HEK293T (cell line): ENCODE data around the gene ADGRA3.
"Not testable (repeated sequence)": the region's sequence is repeated elsewhere in the genome, so short reads cannot be mapped to it uniquely, and the experiment has no call there.

ENCODE experiments used
- CTCF ChIA-PET: fragments of 350-600 bp; formaldehyde crosslinking; extraction: SDS; loops from one replicate; lab custom pipeline; 2021; ENCODE audit warnings: antibody characterized with exemption, inconsistent platforms; lab: Yijun Ruan, JAX
- POLR2A ChIA-PET: fragments of 350-600 bp; formaldehyde crosslinking; extraction: SDS; loops from one replicate; lab custom pipeline; 2020; ENCODE audit warnings: antibody characterized with exemption, inconsistent platforms; lab: Yijun Ruan, JAX
- DNase-seq: peaks from one replicate; pipeline ENCODE4 v3.0.0; 2012; ENCODE audit warnings: mixed read lengths; ENCODE audit errors: extremely low spot score
- ARNT ChIP-seq: fragments of 450-650 bp; IDR thresholded peaks from 2 replicates; pipeline ENCODE4 v1.6.1; 2017; ENCODE audit warnings: mild to moderate bottlenecking
- BHLHE40 ChIP-seq: fragments of 450-650 bp; IDR thresholded peaks from 2 replicates; pipeline ENCODE4 v1.6.1; 2016; ENCODE audit warnings: mild to moderate bottlenecking, moderate library complexity, borderline replicate concordance
- CTBP1 ChIP-seq: fragments of 450-650 bp; IDR thresholded peaks from 2 replicates; pipeline ENCODE4 v1.6.1; 2016; ENCODE audit warnings: borderline replicate concordance
- ELF4 ChIP-seq: fragments of 450-650 bp; IDR thresholded peaks from 2 replicates; pipeline ENCODE4 v1.6.1; 2017; ENCODE audit warnings: antibody characterized with exemption
- FOXA1 ChIP-seq: fragments of 450-650 bp; IDR thresholded peaks from 2 replicates; pipeline ENCODE4 v1.6.1; 2016; ENCODE audit warnings: mild to moderate bottlenecking
- FOXK2 ChIP-seq: fragments of 450-650 bp; IDR thresholded peaks from 2 replicates; pipeline ENCODE4 v1.6.1; 2016; ENCODE audit warnings: mild to moderate bottlenecking
- FOXM1 ChIP-seq: fragments of 450-650 bp; IDR thresholded peaks from 2 replicates; pipeline ENCODE4 v1.6.1; 2017; ENCODE audit warnings: mild to moderate bottlenecking, borderline replicate concordance
- HDGF ChIP-seq: fragments of 450-650 bp; IDR thresholded peaks from 2 replicates; pipeline ENCODE4 v1.6.1; 2017; ENCODE audit warnings: antibody characterized with exemption, borderline replicate concordance
- L3MBTL2 ChIP-seq: fragments of 450-650 bp; conservative IDR thresholded peaks from 2 replicates; pipeline ENCODE4 v1.6.1; 2016; ENCODE audit warnings: mild to moderate bottlenecking
- LEF1 ChIP-seq: fragments of 450-650 bp; IDR thresholded peaks from 2 replicates; pipeline ENCODE4 v1.6.1; 2017; ENCODE audit warnings: mild to moderate bottlenecking, borderline replicate concordance
- NFRKB ChIP-seq: fragments of 450-650 bp; IDR thresholded peaks from 2 replicates; pipeline ENCODE4 v1.6.1; 2016; ENCODE audit warnings: mild to moderate bottlenecking, moderate library complexity
- PKNOX1 ChIP-seq: fragments of 450-650 bp; IDR thresholded peaks from 2 replicates; pipeline ENCODE4 v1.6.1; 2016
- SP1 ChIP-seq: fragments of 450-650 bp; IDR thresholded peaks from 2 replicates; pipeline ENCODE4 v1.6.1; 2017
- SUZ12 ChIP-seq: fragments of 450-650 bp; IDR thresholded peaks from 2 replicates; pipeline ENCODE4 v1.6.1; 2016; ENCODE audit warnings: mild to moderate bottlenecking
- TARDBP ChIP-seq: fragments of 450-650 bp; IDR thresholded peaks from 2 replicates; pipeline ENCODE4 v1.6.1; 2016
- ZNF384 ChIP-seq: fragments of 450-650 bp; IDR thresholded peaks from 2 replicates; pipeline ENCODE4 v1.6.1; 2016

Gene ADGRA3

GRCh38 chr4:22389240-22389870 is 126.5 kb downstream of the ADGRA3 start:
- peak; percentile 30 for DNase-seq
- TF ChIP-seq FOXA1 (no peak), ZNF384 (peak; percentile 86)
- CTCF ChIA-PET = interaction anchor here (0.6 to 4.3 kb wide), 9 partner anchors 10 to 600 kb away, joined by 3 to 31 read pairs (median 4); partner anchors contain the start of genes GBA3 and KCNIP4
- POLR2A ChIA-PET = no interaction called here

GRCh38 chr4:22385611-22386011 is 130.3 kb downstream of the ADGRA3 start:
- CTCF ChIA-PET = no interaction called here

GRCh38 chr4:22384154-22384553 is 131.7 kb downstream of the ADGRA3 start:
- ChIA-PET POLR2A (no interaction called here), CTCF (no interaction called here)
- DNase-seq = no peak
- TF ChIP-seq PKNOX1 = no peak
- TF ChIP-seq SUZ12 = no peak
- TF ChIP-seq ELF4 = no peak
- TF ChIP-seq LEF1 = no peak
- no peak for TF ChIP-seq CTBP1
- TF ChIP-seq HDGF = no peak
- no peak for TF ChIP-seq NFRKB
- TF ChIP-seq FOXM1 = no peak
- TF ChIP-seq L3MBTL2 = no peak
- no peak for TF ChIP-seq BHLHE40
- no peak for TF ChIP-seq SP1
- TF ChIP-seq ARNT = no peak
- no peak for TF ChIP-seq ZNF384
- TF ChIP-seq FOXK2 = no peak
- TF ChIP-seq FOXA1 = no peak
- TF ChIP-seq TARDBP = no peak

More at GRCh38 chr4:22385611-22386011, 130.3 kb downstream of the ADGRA3 start:
- TF ChIP-seq FOXK2 = no peak
- no peak for TF ChIP-seq ELF4
- no peak for TF ChIP-seq NFRKB
- TF ChIP-seq FOXA1 = no peak
- TF ChIP-seq LEF1 = no peak
- no peak for TF ChIP-seq BHLHE40
- TF ChIP-seq TARDBP = no peak
- no peak for TF ChIP-seq HDGF
- no peak for TF ChIP-seq L3MBTL2
- TF ChIP-seq FOXM1 = no peak
- no peak for TF ChIP-seq ZNF384
- no peak for TF ChIP-seq PKNOX1
- no peak for TF ChIP-seq CTBP1
- no peak for TF ChIP-seq SUZ12
- TF ChIP-seq ARNT = no peak
- TF ChIP-seq SP1 = no peak
- POLR2A ChIA-PET = no interaction called here
- DNase-seq = no peak

- DNase-seq, CTCF ChIA-PET, POLR2A ChIA-PET: not testable (repeated sequence)
These were observed 133.7 kb downstream of the ADGRA3 start for GRCh38 chr4:22382216-22382615.

GRCh38 chr4:22372986-22373385 is 142.9 kb downstream of the ADGRA3 start:
- TF ChIP-seq L3MBTL2 = no peak
- no peak for TF ChIP-seq HDGF
- no peak for TF ChIP-seq BHLHE40
- TF ChIP-seq ELF4 = no peak
- no peak for TF ChIP-seq LEF1
- TF ChIP-seq SP1 = no peak
- TF ChIP-seq ZNF384 = no peak
- no peak for TF ChIP-seq CTBP1
- no peak for TF ChIP-seq FOXK2
- DNase-seq = no peak
- ChIA-PET CTCF (no interaction called here), POLR2A (no interaction called here)

GRCh38 chr4:22369901-22370562 is 145.8 kb downstream of the ADGRA3 start:
- TF ChIP-seq ARNT (no peak), SP1 (no peak), L3MBTL2 (no peak), BHLHE40 (no peak), FOXK2 (no peak), HDGF (no peak), LEF1 (no peak), NFRKB (no peak), ELF4 (no peak), PKNOX1 (no peak), FOXM1 (no peak), FOXA1 (no peak), CTBP1 (no peak)
- POLR2A ChIA-PET = no interaction called here
- CTCF ChIA-PET = no interaction called here
- DNase-seq = no peak
